Astrocyte (in vitro differentiated cells and primary cell): ENCODE data around the gene RNF186. TPM values are rescaled to one million over a fixed set of nuclear protein-coding genes. Genes with fewer than 3 reads are reported as not detected.

Experiments
- DNase-seq: peaks from one replicate; pipeline ENCODE4 v3.0.0-alpha.2; 2010; ENCODE audit warnings: low read depth
- FAIRE-seq: peaks from 2 replicates; lab custom pipeline; 2011; peaks lifted over from hg19 to GRCh38; lab: Jason Lieb, UNC
- H2AFZ ChIP-seq: 2 replicates; pipeline ENCODE4 v1.6.0; 2012; ENCODE audit warnings: low read depth, low read length, inconsistent platforms
- H3K27ac ChIP-seq: 2 replicates; pipeline ENCODE4 v1.5.1; 2011; ENCODE audit warnings: low read depth, low read length, inconsistent platforms
- H3K27me3 ChIP-seq: 2 replicates; pipeline ENCODE4 v1.6.0; 2011; ENCODE audit warnings: low read length, inconsistent platforms; ENCODE audit not compliant: insufficient read depth
- H3K36me3 ChIP-seq: 2 replicates; pipeline ENCODE4 v1.5.1; 2011; ENCODE audit warnings: low read length, inconsistent platforms; ENCODE audit not compliant: insufficient read depth
- H3K4me1 ChIP-seq: 2 replicates; pipeline ENCODE4 v1.5.1; 2011; ENCODE audit warnings: low read length, inconsistent platforms; ENCODE audit not compliant: insufficient read depth
- H3K4me2 ChIP-seq: 2 replicates; pipeline ENCODE4 v1.6.0; 2012; ENCODE audit warnings: low read length, inconsistent platforms
- H3K4me3 ChIP-seq: 2 replicates; pipeline ENCODE4 v1.5.1; 2011; ENCODE audit warnings: low read depth, mild to moderate bottlenecking, low read length, inconsistent platforms; ENCODE audit not compliant: insufficient read depth
- H3K79me2 ChIP-seq: 2 replicates; pipeline ENCODE4 v1.6.0; 2012; ENCODE audit warnings: mild to moderate bottlenecking, low read length, inconsistent platforms; ENCODE audit not compliant: insufficient read depth
- H3K9ac ChIP-seq: 2 replicates; pipeline ENCODE4 v1.6.0; 2012; ENCODE audit warnings: mild to moderate bottlenecking, low read length, inconsistent platforms
- H3K9me3 ChIP-seq: 2 replicates; pipeline ENCODE4 v1.5.1; 2012; ENCODE audit warnings: low read depth, mild to moderate bottlenecking, low read length, inconsistent platforms; ENCODE audit not compliant: insufficient read depth
- H4K20me1 ChIP-seq: 2 replicates; pipeline ENCODE4 v1.6.0; 2012; ENCODE audit warnings: low read length, inconsistent platforms; ENCODE audit not compliant: insufficient read depth
- H3K27ac Mint-ChIP-seq: one replicate; pipeline ENCODE4 v1.8.0; 2021; ENCODE audit warnings: mild to moderate bottlenecking, mixed read lengths; ENCODE audit not compliant: unreplicated experiment
- H3K27me3 Mint-ChIP-seq: one replicate; pipeline ENCODE4 v1.8.0; 2021; ENCODE audit warnings: low read depth, mixed read lengths; ENCODE audit not compliant: unreplicated experiment
- H3K36me3 Mint-ChIP-seq: one replicate; pipeline ENCODE4 v1.8.0; 2021; ENCODE audit warnings: low read depth, mixed read lengths; ENCODE audit not compliant: unreplicated experiment
- H3K4me1 Mint-ChIP-seq: one replicate; pipeline ENCODE4 v1.8.0; 2021; ENCODE audit warnings: low read depth, mixed read lengths; ENCODE audit not compliant: unreplicated experiment
- H3K4me3 Mint-ChIP-seq: one replicate; pipeline ENCODE4 v1.8.0; 2021; ENCODE audit warnings: mild to moderate bottlenecking, moderate library complexity, mixed read lengths; ENCODE audit not compliant: unreplicated experiment
- H3K9me3 Mint-ChIP-seq: one replicate; pipeline ENCODE4 v1.8.0; 2021; ENCODE audit warnings: mild to moderate bottlenecking, mixed read lengths; ENCODE audit not compliant: unreplicated experiment
- EZH2 ChIP-seq: IDR thresholded peaks from 2 replicates; pipeline ENCODE4 v1.6.1; 2012; ENCODE audit warnings: mild to moderate bottlenecking, low read length, inconsistent platforms; ENCODE audit not compliant: insufficient read depth
- total RNA-seq: library from RNA; stranded (reverse); gene quantifications from 2 replicates; pipeline ENCODE4 v1.2.1, GENCODE V29; 2021
- TF ChIP-seq, protein P1 (sequence below): IDR thresholded peaks from 2 replicates; pipeline ENCODE4 v1.5.1; 2011; ENCODE audit warnings: low read depth, mild to moderate bottlenecking, inconsistent platforms, low read length, moderate library complexity; ENCODE audit not compliant: insufficient read depth

RNF186 gene
- total RNA-seq, 1 donor from 2014 or later = not detected

DNA sequence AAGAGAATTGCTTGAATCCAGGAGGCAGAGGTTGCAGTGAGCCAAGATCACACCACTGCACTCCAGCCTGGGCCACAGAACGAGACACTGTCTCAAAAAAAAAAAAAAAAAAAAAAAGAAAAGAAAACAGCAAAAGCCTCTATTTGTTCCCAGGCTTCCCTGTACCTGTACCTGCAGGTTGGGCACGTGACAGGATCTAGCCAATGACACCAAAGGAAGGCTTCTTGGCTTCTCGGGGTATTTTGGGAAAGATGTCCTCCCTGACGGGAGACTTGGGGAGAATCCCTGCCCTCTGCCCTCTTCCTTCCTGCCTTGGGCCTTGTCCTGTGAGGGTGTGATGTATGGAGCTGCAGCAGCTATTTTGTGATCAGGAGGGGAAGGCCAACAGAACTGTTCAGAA lies 38.1 kb downstream of the RNF186 start:
- peaks cover 19% of the 10 kb centered on the region for H3K27me3 Mint-ChIP-seq

DNA sequence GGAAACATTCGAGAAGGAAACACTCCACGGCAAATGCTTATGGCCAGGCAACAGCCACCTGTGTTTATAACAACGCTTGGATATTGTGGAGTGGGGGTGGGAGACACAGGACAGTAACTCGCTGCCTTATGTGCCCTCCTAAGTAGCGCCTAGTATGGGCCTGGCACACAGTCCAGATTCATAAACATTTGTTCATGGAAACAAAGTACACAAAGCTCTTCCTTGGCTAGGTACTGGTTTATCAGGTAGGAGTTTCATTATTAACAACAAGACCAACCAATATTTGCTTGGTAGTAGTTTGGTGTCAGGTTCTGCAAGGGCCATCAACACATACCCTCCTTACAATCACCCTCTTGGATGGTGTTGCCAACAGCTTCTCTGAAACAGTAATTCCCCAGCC lies 38.8 kb downstream of the RNF186 start:
- H3K4me1 ChIP-seq = no peaks in the 10 kb centered on the region
- no peak overlapping the region for H3K27ac ChIP-seq
- H3K4me1 Mint-ChIP-seq = no peaks in the 10 kb centered on the region
- no peak overlapping the region for H3K27ac Mint-ChIP-seq
- H3K27me3 ChIP-seq = no peaks in the 10 kb centered on the region
- TF ChIP-seq, protein P1, sequence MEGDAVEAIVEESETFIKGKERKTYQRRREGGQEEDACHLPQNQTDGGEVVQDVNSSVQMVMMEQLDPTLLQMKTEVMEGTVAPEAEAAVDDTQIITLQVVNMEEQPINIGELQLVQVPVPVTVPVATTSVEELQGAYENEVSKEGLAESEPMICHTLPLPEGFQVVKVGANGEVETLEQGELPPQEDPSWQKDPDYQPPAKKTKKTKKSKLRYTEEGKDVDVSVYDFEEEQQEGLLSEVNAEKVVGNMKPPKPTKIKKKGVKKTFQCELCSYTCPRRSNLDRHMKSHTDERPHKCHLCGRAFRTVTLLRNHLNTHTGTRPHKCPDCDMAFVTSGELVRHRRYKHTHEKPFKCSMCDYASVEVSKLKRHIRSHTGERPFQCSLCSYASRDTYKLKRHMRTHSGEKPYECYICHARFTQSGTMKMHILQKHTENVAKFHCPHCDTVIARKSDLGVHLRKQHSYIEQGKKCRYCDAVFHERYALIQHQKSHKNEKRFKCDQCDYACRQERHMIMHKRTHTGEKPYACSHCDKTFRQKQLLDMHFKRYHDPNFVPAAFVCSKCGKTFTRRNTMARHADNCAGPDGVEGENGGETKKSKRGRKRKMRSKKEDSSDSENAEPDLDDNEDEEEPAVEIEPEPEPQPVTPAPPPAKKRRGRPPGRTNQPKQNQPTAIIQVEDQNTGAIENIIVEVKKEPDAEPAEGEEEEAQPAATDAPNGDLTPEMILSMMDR = no peak
- no peak for TF ChIP-seq EZH2
- H3K79me2 ChIP-seq = no peaks in the 10 kb centered on the region
- H3K27me3 Mint-ChIP-seq = peaks cover 21% of the 10 kb centered on the region
- H3K36me3 ChIP-seq = no peaks in the 10 kb centered on the region
- H3K36me3 Mint-ChIP-seq = peaks cover 8% of the 10 kb centered on the region
- H3K9ac ChIP-seq = no peak overlapping the region
- H3K4me2 ChIP-seq = no peak overlapping the region
- no peaks in the 10 kb centered on the region for H3K9me3 ChIP-seq
- FAIRE-seq = no peak
- H2AFZ ChIP-seq = no peak overlapping the region
- H3K4me3 ChIP-seq = no peak overlapping the region
- H4K20me1 ChIP-seq = no peaks in the 10 kb centered on the region
- peaks cover 3% of the 10 kb centered on the region for H3K9me3 Mint-ChIP-seq
- no peak overlapping the region for H3K4me3 Mint-ChIP-seq
- DNase-seq = no peak

More for the DNA sequence above, 38.1 kb downstream of the RNF186 start:
- Histone ChIP-seq H3K27me3 (no peaks in the 10 kb centered on the region), H4K20me1 (no peaks in the 10 kb centered on the region), H3K9me3 (no peaks in the 10 kb centered on the region), H3K79me2 (no peaks in the 10 kb centered on the region), H3K4me1 (no peaks in the 10 kb centered on the region), H3K36me3 (no peaks in the 10 kb centered on the region), H3K9ac (no peak overlapping the region), H3K4me3 (no peak overlapping the region), H2AFZ (no peak overlapping the region), H3K27ac (no peak overlapping the region), H3K4me2 (no peak overlapping the region)
- Mint-ChIP-seq H3K36me3 (peaks cover 8% of the 10 kb centered on the region), H3K4me1 (no peaks in the 10 kb centered on the region), H3K9me3 (peaks cover 3% of the 10 kb centered on the region), H3K27ac (no peak overlapping the region), H3K4me3 (no peak overlapping the region)
- DNase-seq (no peak), FAIRE-seq (no peak)
- TF ChIP-seq EZH2 = no peak
- TF ChIP-seq, protein P1 = no peak

DNA sequence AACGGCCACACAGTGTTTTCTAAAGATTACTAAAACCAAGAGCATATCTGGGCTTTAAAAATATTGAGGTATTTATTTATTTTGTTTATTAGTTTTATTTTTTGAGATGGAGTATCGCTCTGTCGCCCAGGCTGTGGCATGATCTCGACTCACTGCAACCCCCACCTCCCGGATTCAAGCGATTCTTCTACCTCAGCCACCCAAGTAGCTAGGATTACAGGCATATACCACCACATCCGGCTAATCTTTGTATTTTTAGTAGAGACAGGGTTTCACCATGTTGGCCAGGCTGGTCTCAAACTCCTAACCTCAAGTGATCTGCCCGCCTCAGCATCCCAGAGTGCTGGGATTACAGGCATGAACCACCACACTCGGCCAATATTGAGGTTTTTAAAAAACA lies 39.3 kb downstream of the RNF186 start:
- peaks cover 3% of the 10 kb centered on the region for H3K9me3 Mint-ChIP-seq
- DNase-seq = no peak
- H3K4me1 Mint-ChIP-seq = no peaks in the 10 kb centered on the region
- peaks cover 25% of the 10 kb centered on the region for H3K27me3 Mint-ChIP-seq
- H3K27ac ChIP-seq = no peak overlapping the region
- no peaks in the 10 kb centered on the region for H3K79me2 ChIP-seq
- no peaks in the 10 kb centered on the region for H3K27me3 ChIP-seq
- FAIRE-seq = no peak
- no peak overlapping the region for H3K27ac Mint-ChIP-seq
- TF ChIP-seq, protein P1 = no peak
- no peak for TF ChIP-seq EZH2
- no peak overlapping the region for H3K9ac ChIP-seq
- H3K36me3 Mint-ChIP-seq = peaks cover 8% of the 10 kb centered on the region
- H4K20me1 ChIP-seq = no peaks in the 10 kb centered on the region
- no peak overlapping the region for H3K4me2 ChIP-seq
- no peak overlapping the region for H3K4me3 Mint-ChIP-seq
- no peaks in the 10 kb centered on the region for H3K9me3 ChIP-seq
- H3K36me3 ChIP-seq = no peaks in the 10 kb centered on the region
- H3K4me3 ChIP-seq = no peak overlapping the region
- peak overlapping the region; percentile 18 for H2AFZ ChIP-seq
- H3K4me1 ChIP-seq = no peaks in the 10 kb centered on the region
